Mucosa of gallbladder (tissue), 1 donor: ENCODE measurements around the gene TRAF7. TPM values are rescaled to one million over a fixed set of nuclear protein-coding genes. Genes with fewer than 3 reads are reported as not detected.
A peak's percentile ranks its signal among the peaks of the same experiment; 100 is the strongest.
"Not testable (repeated sequence)": the region's sequence is repeated elsewhere in the genome, so short reads cannot be mapped to it uniquely, and the experiment has no call there.

Experiments
- DNase-seq: peaks from one replicate; pipeline ENCODE4 v3.0.0-alpha.2; 2020; ENCODE audit warnings: low spot score
- total RNA-seq: library from RNA; stranded (reverse); gene quantifications from one replicate; pipeline ENCODE4 v1.2.1, GENCODE V29; 2021
- donor health status: DM: no; HTN: no; CAD: no.

The TRAF7 gene
- total RNA-seq, 1 donor from 2014 or later = 100 TPM

DNA sequence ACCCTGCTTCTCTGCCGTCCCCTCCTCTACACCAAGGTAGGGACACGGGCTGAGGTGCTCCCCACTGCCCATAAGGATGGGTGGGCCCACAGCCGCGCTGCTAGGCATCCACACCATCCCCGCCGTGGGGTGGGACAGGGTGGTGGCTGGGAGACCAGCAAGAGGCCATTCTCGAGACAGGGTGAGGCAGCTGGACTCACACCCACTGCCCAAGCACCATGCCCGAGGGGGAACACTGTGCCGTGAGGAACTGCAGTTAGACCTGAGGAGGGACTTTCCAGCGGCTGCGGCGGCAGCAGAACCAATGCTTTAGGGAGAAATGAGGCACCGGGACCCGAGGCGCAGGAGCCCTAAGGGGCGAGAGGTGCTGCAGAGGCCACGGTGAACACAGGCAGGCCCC lies 33.2 kb upstream of the TRAF7 start:
- DNase-seq = no peak

DNA sequence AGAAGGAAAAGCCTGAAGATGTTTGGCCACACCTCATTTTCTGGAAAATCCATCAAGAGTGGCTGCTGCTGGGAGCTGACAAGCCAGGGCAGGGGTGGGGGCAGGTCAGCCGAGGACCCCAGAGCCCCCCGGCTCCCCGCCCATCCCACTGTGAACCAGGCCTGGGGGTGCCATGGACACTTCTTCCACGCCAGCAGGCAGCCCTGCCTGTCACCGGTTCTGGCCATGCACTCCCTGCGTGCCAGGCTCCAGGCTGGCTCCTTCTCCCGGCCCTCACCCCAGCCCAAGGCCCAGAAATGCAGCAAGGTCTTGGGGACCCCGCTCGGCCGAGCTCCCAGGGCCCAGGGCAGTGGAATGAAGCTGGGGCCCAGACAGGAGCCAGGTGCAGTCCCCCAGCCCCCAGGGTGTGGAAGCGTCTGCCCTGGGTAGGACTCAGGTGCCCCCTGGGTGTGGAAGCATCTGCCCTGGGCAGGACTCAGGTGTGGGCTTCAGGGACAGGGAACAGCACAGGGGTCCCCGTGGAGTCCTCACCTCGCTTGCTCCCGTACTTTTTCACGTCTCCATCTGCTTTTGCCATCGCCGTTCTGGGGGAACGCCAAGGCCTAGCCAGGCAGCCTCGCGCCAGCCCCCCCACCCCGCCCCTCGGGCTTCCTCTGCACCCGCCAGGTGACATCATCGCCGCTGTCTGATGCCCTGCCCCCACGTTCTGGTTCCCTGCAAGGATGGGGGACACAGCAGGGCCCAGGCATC lies 32.5 kb upstream of the TRAF7 start:
- not testable (repeated sequence) for DNase-seq

DNA sequence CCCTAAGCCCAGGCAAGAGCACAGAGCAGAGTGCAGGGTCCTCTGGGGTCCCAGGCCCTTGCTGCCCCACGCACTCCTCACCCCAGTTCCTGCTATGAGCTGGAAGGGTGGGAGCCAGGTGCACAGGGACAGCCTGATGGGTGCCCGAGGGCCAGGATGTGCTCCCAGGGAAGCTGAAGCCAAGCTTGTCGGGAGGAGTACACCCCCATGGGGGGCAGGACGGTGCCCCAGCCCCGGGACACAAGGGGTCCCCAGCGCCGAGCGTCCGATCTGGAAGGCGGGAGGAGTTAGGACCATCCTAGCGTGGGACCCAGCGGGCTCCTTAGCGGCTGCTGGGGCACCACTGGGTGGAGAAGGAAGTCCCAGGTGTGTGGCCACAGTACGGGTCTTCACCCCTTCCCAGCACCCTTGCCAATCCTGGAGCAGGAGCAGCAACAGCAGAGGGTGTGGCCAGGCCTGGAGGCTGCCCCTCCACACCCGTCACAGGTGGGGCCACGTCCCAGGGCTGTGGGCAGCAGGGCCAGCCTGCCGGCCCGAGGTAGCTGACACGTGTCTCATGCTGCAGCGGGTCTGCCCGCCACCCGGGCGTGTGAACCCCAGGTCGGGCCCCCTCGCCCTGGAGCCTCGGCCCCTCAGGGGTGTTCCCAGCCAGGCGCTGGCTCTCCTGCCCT lies 31.7 kb upstream of the TRAF7 start:
- DNase-seq = not testable (repeated sequence)

DNA sequence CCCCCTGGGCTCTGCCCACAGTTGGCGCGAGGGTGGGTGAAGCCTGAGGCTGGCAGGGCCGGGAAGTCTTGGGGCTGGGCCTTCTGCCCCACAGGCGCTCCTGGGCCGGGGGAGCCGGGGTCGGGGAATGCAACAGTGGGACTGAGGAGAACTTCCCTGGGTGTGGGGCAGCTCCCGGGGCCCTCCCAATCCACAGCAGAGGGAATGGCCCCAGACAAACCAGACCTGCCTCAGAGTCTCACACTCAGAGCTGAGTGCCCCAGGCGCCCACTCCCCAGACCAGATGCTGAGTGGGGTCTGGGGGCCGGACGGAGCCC lies 31.2 kb upstream of the TRAF7 start:
- DNase-seq = not testable (repeated sequence)

DNA sequence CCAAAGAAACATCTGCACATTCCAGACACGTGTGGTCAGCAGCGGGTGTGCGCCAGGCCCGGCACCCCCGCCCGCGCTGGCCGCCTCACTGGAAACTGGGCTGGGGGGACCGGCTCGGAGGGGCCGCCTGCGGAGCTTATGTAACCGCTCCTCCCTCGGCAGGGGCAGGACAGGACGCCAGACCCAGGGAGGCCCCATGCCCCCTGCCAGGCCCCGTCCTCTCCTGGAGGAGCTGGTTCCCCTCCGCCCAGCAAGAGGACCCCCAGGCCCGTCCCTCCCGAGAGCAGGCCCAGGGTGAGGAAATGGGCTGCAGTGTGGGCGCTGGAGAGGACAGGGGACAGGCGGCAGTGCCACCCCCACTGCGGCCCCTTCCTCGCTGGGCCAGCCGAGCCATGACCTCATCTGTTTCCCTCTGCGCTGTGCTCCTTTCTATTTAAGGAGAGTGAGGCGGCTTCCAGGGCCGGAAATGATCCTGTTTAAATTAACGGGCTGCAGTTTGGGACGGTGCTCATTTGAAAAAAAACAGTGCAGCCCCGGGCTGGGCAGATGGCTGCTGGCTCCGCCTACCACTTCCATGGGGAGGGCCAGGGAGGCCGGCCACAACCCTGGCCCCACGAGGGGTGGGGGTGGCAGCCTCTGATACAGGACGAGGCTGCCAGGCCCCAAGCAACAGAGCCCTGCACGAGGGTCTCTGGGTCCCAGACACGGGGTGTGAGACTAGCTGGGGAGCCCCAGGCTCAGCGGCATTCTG lies 30.7 kb upstream of the TRAF7 start:
- peak; percentile 66 for DNase-seq

DNA sequence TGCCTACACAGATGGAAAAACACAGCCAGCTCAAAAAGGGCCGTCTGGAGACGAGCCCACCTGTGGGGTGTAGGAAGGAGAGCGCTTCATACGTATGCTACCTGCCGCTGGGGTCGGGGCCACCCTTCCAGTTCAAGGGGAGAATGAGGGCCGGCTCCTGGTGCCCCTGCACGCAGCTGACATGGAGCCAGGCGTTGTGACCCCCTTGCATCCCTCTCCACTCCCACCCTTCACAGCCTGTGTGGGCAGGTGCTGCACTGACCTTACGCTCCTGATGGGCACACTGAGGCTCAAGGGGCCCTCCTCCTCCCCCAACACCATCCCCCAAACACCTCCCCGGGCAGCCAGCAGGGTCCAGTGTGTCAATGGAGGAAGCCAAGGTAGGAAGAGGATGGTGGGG lies 30.0 kb upstream of the TRAF7 start:
- DNase-seq = not testable (repeated sequence)

DNA sequence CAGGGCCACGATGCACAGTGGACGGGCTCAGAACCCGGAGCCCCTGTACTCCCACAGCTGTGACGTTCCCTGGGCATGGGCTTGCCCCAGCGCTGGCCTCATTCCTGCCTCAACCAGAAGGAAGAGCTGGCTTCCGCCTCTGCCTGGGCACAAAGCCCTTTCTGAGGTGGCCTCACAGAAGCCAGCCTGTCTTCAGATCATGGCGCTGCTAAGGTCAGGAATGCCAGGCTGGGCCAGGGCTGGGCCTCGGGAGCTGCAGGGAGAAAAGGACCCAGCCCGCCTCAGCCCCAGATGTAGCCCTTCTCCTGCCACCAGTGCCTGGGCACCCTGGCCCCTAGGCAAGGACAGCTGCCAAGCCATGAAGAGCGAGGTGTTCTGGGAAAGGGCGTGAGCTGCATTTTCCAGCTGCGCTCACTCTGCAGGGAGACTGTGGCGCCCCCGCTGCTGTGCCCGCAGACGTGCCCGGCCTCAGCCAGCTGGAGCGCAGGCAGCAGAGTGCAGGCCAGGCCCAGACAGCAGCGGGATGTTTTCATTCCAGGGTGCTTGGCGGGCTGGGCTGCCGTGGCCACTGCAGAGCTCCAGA lies 29.3 kb upstream of the TRAF7 start:
- DNase-seq = not testable (repeated sequence)

DNA sequence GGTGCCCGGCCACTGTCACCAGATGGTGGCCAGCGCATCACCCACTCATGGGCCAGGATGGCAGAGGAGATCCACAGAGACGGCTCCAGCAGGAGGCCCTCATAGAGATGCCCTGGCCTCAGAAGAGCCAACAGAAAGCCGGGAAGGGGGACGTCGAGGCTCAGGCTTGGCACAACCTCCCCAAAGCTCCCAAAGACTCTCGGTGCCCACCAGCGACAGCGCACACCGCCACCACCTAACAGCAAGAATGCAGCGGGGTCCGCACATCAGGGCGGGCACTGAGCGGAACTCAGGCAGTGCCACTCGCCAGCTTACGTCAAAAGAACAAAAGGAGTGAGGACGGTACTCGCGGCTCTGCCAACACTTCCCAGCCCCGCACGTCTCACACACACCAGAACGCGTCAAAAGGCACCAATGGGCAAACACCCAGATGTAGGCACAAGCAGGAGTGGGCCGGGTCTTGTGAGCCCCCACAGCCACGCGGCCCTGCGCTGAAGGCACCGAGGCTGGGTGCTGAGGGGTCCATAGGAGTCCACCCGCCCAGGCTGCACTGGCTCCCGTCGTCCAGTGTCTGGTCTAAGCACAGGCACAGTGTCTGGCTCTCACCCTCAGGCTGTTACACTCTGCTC lies 28.5 kb upstream of the TRAF7 start:
- peak; percentile 49 for DNase-seq

DNA sequence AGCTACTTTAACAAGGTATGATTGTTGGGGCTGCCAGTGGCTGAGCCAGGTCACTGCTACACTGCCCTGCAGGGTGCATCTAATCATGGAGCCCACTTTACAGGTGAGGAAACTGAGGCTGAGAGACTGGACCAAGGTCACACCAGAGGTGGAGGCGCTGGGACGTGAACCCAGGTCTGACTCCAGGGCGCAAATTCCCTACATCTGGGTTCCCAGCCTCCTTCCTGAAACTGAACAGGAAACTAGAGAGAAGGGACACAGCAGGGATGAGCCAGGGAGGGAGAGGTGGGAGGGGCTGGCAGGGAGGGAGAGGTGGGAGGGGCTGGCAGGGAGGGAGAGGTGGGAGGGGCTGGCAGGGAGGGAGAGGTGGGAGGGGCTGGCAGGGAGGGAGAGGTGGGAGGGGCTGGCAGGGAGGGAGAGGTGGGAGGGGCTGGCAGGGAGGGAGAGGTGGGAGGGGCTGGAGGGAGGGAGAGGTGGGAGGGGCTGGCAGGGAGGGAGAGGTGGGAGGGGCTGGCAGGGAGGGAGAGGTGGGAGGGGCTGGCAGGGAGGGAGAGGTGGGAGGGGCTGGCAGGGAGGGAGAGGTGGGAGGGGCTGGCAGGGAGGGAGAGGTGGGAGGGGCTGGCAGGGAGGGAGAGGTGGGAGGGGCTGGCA lies 27.8 kb upstream of the TRAF7 start:
- not testable (repeated sequence) for DNase-seq

DNA sequence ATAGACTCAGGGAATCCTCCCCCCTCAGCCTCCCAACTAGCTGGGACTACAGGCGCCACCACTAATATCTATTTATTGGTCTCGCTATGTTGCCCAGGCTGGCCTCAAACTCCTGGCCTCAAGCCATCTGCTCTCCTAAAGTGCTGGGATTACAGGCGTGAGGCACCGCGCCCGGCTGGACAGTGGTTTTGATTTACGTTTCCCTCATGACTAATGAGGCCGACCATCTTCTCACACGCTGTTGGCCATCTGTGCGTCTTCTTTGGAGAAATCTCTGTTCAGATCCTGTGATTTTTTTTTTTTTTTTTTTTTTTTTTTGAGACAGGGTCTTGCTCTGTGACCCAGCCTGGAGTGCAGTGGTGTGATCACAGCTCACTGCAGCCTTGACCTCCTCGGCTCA lies 26.3 kb upstream of the TRAF7 start:
- not testable (repeated sequence) for DNase-seq

DNA sequence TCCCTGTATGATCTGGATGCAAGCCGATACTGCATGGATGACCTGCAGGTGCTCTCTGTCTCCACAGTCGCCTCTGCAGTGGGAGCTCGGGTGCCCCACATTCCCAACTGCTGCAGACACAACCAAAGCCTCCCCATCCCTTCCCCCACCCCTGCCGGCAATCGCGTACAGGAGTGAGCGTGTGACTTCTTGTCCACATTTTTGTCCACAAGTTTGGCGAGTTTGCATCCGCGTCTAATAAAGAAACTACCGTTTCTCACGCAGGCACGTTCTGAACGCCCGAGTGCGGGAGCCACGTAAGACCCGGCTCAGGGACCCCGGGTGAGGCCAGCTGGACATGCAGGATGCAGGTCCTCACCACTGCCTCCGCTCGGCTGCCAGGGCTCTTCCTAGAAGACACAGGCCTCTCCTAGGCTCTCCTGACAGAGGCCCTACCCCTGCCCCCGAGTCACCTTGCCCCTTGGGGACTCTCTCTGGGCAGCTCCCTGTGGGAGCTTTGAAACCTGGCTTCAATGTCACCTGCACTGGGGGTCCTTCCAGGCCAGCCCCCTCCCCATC lies 25.6 kb upstream of the TRAF7 start:
- not testable (repeated sequence) for DNase-seq

DNA sequence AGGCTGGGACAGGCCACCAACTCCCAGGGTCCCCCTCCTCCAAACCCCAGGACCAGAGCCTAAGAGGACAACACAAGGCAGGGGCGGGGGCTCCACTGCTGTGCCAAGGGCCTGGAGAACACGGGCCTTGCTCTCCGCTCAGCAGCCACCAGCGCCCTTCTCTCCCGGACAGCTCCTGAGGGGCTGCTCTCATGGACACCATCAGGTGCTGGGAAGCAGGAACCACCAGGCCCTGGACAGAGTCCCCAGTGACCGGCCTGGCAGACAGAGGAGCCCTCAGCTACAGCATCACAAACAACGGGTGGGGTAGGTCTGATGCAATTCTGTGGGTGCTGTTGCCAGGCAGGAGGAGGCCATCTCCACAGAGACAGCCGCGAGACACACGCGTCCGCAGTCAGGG lies 21.8 kb upstream of the TRAF7 start:
- DNase-seq = not testable (repeated sequence)

DNA sequence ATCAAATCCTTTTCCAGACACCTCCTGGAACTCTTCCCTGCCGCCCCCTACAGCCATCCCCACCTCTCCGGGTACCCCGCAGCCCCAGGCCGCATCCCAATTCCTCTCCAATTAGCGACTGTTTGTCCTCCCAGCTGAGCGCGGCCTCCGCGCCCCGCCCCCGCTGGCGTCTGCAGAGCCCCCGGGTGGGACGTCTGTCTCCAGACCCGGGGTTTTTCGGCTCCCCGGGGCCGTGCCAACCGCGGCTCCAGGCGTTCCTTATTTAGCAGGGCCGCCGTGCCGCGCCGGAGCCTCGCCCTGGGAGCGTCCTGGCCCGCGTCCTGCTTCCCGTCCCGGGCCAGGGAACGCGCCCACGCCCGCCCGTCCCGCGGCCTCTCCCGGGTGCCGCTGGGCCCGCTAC lies 20.5 kb upstream of the TRAF7 start:
- DNase-seq = not testable (repeated sequence)

DNA sequence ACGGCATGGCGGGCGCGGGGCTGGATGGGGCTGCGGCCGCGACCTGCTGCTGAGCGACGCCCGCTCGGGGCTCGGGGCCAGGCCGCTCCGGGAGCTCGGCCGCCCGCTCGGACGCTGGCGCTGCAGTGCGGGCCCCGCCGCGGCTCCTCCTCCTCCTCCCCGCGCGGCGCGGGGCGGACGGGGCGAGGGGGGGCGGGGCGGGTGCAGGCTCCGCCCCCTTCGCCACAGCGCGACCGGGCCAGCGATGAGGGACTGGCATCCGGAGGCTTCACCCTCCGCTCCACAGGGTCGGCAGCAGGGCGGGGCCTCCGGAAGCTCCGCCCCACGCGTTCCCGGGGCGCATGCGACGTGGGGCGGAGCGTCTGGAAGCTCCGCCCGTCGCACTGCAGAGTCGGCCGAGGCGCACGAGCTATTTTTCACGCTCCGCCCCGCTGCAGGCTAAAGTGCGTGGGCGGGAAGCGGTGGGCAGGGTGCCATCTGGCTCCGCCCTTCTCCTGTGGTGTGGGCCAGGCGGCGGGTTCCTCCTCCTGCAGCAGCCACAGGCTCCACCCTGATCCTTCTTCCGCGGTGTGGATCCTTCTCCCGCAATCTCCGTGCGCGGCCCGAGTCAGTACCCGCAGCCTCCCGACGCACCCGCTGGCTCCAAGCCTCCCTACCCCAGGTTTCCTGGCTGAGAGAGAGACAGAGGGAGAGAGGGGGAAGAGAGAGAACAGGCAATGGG lies 19.7 kb upstream of the TRAF7 start, which contains the start of gene PKD1:
TSS of gene PKD1 (minus strand) at position 129 of the 721 bp plus-strand sequence. CDS start 209 bp downstream, outside the sequence.
- DNase-seq = peak; percentile 99

DNA sequence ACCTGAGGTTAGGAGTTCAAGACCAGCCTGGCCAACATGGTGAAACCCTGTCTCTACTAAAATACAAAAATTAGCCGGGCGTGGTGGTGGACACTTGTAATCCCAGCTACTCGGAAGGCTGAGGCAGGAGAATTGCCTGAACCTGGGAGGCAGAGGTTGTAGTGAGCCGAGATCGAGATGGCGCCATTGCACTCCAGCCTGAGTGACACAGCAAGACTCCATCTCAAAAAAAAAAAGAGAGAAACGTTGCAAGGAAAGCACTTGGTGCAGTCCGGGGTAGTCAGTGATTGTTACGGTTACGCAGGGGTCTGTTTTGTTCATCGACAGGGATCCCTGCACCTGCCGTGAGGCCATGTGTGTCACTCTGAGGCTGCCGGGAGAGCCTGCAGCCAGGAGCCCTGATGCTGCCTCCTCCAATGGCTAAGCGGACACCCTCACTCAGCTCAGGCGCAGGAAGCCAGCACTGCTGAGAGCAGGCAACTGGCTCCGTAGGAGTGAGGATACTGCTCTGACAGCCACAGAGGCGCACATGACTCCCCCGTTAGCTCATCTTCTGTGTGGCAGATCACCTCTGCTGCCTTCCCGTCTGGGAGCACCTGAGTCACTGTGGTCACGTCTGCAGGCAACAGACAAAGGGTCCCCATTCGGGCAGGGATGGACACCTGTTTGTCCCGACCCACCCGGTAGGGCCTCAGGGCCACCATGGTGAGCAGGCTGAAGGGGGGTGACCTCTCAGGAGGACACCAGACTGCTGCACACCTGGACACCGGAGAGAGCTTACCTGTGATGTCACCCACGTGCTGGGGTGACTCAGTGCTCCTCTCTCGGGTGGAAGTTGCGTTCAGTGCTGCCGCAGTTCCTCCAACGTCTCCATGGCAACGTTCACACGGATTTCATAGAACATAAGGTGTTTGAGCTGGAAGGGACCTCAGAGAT lies 12.4 kb upstream of the TRAF7 start:
- no peak for DNase-seq

DNA sequence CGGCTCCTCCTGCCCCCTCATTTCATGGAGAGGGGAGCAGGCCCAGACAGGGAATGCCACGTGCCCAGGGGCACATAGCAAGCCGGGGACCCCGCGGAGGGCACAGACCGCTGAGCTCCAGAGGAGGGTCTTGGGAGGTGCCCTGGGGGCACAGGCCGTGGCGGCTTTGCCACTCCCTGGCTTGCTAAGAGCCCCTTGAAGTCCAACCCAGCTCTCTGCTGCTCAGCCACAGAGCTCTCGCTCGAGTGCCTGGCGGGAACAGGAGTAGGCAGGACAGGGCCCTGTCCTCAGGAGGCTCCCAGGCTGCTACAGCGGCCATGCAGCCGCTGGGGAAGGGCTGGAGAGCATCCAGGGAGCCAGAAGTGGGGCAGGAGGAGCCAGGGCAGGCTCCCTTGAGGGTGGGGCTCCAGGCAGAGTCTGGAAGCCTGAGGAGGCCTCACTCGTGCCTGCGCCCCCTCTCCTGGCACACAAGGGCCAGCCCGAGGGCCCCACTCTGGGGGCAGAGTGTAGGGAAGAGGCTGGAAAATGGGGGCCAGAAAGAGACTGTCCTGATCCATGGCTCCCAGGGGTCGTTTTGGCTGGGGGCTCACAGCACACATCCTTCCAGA lies 11.6 kb upstream of the TRAF7 start:
- DNase-seq = no peak

DNA sequence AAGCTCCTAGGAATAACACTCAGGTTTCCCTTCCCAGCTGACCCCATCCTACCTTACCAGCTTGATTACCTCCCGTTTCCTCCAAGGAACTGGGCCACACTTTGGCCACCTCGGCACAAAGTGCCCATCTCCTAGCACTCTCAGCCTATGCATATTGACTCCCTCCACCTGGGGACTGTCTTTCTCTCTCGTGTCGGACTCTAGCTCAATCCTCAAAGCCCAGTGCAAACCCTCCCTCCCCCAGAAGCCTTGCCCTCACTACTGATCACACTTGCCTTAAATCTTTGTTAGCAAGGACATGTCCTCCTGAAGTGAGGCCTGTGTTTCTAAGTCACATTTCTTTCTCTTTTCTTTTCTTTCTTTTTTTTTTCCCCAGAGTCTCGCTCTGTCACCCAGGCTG lies 9.7 kb upstream of the TRAF7 start:
- DNase-seq = no peak

DNA sequence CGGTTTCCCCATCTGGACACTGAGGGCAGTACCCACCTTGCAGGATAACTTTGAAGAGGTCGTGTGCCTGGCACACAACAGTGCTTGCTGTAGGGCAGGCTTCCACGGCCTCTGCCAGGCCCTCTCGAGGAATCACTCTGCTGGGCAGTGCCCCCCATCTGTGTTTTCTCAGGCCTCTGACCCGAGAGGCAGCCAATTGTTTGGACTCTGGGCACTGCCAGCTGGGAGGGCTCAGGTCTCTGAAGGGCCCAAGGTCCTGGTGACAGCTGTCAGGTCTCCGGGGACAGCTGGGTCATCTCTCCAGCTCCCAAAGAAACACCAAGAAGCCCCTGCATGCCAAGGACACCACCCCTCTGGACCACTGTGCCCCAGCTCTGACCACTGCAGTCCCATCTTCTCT lies 8.2 kb upstream of the TRAF7 start:
- no peak for DNase-seq
